Right hindlimb (tissue), 1 donor: ENCODE measurements around the gene CNOT9.

Source experiments
- DNase-seq: peaks from one replicate; pipeline ENCODE4 v3.0.0-alpha.2; 2018

Gene CNOT9

DNA sequence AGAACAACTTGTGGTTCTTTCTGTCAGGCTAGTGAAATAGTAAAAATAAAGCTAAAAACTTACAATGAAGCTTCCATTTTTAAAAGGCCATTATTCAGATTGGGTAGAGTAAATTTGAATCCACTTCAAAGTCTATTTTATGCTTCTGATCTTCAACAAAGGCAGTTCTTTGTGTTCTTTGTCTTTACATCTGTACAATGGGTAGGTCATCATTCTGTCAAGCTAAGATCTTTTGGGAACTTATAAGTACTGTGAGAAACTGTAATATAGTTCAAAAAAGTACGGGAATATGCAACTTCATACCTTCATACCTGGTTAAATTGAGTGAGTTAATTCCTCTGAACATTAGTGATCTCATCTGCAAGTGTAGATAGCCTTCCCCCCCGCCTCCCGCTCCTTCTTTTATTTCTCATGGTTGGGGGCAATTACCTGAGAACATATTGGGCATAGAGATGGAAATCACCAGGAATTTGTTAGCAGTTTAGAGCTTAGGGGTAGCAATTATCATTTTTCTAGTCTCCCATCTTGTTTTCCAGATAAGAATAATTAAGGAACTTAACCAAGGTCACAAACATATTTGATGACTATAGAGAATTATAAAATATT is 9.7 kb downstream of the CNOT9 start:
- no peak for DNase-seq

DNA sequence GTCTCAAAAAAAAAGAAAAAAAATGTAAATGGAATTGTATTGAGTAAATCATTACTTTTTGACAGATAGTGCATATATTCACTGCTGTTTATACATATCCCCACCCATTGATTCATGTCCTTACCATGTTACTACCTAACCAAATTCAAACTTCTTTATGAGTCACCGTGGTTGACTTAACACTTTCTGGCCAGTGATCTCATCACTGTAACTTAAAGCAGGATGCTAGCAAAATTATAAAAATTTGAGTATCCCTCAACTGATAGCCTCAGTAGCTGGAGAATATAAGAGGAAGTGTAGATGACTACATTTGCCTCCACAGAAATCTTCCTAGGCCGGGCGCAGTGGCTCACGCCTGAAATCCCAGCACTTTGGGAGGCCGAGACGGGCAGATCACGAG is 13.4 kb downstream of the CNOT9 start:
- no peak for DNase-seq

DNA sequence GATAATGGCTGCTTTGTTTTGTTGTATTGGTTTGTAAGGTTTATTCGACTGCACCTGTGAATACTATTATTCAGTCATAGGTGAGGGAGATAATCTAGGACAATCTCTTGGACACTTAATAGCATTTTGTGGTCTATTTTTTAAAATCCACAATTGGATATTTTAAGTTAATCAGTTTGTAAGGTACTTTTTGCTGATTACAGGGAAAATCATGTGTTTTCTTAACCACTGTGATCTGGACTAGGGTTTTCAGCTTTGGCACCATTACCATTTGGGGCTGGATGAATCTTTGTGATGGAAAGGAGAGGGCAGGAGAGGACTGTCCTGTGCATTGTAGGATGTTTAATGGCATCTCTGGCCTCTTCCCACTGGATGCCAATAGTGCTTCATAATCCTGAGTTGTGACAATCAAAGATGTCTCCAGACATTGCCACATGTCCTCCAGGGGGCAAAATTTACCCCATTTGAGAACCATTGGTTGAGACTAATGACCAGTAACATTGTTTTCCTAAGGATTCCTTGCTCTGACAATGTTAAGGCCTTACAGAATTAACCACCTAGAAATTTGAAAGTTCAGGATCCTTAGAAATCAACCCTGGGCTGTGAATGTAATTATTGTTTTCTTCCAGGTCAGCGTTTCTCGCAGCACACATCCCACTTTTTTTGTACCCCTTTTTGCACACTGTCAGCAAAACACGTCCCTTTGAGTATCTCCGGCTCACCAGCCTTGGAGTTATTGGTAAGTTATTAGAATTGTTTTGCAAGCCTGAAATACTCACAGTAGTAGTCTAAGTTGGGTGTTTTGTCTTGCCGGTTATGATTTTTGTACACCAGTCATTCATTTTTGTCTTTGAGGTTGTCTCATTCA is 15.6 kb downstream of the CNOT9 start:
- DNase-seq: no peak

DNA sequence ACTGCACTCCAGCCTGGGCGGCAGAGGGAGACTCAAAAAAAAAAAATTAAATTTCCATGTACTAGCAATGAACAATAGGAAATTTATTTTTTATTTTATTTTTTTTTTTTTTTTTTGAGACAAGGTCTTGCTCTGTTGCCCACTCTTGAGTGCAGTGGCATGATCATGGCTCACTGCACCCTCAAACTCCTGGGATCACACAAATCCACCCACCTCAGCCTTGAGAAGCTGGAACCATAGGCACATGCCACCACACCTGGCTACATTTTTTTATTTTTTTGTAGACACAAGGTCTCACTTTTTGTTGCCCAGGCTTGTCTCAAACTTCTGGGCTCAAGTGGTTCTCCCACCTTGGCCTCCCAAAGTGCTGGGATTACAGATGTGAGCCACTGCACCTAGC is 16.9 kb downstream of the CNOT9 start:
- DNase-seq: no peak

DNA sequence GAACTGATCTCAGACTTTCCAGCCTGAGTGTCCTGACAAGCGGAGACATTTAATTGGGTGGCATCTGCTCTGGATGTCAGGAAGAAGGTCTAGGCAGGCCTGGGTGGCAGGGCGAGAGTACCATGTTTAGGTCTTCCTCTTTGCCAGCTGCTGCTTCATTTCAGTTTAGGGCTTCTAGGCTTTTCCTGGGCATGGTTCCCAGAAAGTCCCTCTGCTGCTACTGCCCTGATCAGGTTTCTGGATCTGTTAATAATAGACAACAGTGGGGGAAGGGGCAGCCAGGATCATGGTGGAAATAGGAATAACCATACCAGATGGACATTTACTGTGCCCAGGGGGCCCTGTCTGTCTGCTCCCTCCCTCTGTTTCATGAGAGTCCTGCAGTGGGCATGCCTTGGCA is 36.8 kb downstream of the CNOT9 start:
- DNase-seq: peak; percentile 81

DNA sequence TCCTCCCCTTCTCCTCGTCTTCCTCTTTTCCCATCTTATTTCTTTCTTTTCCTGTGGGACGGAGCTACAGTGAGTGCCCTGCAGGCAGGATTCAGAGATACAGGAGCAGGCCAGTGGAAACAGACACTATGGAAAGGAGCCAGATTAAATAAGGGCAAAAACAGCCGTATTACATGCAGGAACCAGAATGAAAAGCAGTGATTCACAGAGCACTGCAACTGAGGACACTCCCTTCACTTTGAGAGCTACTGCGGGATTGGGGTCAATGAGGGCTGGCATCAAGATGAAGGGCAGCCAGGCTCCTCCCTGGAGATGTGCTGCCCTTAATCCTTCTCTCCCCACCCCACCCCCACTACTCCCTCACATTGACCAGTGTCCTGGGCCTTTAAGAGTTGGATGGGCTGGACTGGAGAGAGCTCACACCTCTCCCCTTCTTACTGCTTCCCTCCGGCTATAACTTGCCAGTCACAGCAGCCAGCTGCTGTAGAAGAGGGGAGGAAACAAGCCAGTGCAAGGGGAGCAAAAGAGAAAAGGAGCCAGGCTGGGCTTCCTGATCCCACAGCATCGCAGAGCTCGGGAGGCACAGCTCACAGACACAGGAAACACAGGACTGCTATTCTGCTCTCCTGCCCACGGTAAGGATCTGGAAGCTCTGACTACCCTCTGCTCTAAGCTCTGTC is 38.9 kb downstream of the CNOT9 start, which contains the start of gene PLCD4:
Gene PLCD4 (plus strand): TSS at position 464 of the 680 bp plus-strand sequence. CDS start 7,841 bp downstream, outside the sequence.
- peak; percentile 77 for DNase-seq

DNA sequence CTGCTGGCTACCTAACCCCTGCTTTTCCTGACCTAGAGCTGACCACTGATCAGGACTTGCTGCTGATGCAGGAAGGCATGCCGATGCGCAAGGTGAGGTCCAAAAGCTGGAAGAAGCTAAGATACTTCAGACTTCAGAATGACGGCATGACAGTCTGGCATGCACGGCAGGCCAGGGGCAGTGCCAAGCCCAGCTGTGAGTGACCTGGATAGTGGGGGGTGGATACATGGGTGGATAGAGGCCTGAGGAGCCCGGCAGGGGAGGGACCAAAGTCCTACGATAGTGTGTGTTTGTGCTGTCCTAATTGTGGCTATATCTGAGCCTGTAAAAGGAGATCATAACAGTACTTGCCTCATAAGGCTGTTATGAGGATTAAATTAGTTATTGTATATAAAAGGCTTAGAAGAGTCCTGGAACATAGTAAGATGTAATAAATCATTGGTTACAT is 47.3 kb downstream of the CNOT9 start:
- DNase-seq: no peak

DNA sequence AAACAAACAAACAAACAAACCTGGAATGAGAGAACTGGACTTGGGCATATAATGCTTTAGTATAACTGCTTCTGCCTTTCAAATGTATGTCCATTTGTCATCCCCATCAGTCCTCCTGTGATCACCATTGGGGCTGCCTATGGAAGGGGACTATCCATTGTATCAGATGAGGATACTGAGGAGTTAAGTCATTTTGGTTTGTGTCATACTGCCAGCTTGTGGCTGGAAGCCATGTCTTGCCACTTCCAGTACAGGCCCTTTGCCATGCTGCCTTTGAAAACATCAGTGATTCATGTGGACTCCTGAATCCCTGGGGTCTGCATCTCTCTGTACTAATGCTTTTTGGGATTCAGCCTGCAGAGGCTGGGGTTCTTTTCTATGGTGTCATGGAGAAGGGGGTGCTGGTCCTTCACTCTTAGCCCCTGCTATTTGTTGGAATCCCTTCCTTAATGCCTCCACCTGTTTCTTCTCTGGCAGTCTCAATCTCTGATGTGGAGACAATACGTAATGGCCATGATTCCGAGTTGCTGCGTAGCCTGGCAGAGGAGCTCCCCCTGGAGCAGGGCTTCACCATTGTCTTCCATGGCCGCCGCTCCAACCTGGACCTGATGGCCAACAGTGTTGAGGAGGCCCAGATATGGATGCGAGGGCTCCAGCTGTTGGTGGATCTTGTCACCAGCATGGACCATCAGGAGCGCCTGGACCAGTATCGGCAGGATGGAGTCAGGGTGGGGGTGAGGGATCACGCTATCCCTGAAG is 49.6 kb downstream of the CNOT9 start:
- DNase-seq: no peak

DNA sequence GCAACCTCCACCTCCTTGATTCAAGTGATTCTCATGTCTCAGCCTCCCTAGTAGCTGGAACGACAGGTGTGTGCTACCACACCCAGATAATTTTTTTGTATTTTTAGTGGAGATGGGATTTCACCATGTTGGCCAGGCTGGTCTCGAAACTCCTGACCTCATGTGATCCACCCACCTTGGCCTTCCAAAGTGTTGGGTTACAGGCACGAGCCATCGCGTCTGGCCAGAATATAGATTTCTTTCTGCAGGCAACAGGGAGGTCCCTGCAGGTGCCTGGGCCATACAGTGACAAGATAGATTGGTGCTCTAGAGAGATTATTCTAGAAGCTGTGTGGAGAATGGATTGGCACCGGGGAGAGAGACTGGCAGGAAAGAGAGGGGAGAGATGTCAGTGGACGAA is 52.4 kb downstream of the CNOT9 start:
- DNase-seq: no peak

DNA sequence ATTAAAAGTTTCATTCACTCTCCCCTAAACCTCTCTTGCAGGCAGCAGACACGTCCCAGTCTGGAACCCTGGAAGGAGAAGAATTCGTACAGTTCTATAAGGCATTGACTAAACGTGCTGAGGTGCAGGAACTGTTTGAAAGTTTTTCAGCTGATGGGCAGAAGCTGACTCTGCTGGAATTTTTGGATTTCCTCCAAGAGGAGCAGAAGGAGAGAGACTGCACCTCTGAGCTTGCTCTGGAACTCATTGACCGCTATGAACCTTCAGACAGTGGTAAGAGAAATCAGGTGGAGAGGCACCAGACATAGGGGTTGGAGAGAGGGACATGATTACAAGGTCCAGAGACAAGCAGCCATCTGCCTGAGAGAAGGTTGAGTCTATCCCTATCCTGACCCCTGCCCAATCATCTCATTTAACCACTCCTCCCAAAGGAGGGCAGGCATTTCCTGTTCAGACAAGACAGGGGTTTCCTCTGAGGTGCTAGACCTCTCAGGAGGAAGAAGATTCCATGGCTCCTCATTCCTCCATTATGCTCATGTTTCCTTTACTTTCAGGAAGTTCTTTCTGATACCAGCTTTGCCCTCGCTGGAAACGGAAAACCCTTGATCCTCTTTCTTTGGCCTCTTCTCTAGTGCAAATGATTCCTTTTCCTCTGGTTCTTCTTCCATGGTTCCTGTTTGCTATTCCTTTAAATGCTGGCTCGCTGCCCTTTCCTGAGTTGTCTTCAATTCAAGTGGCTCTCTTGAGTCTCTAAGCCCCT is 54.1 kb downstream of the CNOT9 start:
- no peak for DNase-seq

DNA sequence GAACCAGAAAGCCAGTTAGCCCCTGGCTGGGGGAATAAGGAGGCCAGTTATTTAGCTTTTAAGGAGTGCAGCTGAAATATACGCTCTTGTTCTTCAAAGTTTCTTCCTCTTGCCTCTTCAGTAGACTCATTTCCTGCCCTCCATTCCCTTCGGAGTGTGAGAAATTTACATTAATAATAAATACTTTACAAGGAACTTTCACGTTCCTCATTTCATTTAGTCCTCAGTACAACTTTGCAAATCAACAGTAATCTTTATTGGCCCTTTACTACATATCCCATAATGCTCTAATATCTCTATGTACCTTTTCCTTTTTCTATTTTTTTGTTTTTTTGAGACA is 54.7 kb downstream of the CNOT9 start:
- DNase-seq: no peak

DNA sequence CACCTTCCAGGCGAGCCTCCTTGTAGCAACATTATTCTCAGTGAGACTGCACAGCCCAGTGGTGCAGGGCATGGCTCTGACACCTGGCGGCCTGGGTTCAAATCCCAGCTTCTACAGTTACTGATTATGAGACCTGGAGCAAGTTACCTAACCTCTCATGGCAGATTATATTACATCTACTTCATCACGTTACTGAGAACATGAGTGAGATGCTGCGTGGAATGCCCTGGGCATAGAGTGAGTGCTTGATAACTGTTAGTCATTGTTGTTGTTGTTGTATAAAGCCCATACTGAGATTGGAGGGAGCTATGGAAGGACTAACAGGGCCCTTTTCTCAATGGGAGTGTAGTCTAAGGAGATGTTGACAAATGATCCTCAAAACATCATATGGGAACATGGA is 57.7 kb downstream of the CNOT9 start:
- no peak for DNase-seq

DNA sequence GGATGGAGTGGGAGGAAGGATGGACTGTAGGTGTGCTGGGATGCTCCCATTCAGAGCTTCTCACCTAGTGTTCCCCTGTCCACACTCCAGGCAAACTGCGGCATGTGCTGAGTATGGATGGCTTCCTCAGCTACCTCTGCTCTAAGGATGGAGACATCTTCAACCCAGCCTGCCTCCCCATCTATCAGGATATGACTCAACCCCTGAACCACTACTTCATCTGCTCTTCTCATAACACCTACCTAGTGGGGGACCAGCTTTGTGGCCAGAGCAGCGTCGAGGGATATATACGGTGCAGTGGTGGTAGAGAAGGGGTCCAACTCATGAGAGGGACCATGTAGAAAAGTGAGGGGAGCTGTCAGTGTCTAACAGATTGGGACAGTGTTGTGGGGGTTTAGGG is 59.3 kb downstream of the CNOT9 start:
- DNase-seq: no peak

DNA sequence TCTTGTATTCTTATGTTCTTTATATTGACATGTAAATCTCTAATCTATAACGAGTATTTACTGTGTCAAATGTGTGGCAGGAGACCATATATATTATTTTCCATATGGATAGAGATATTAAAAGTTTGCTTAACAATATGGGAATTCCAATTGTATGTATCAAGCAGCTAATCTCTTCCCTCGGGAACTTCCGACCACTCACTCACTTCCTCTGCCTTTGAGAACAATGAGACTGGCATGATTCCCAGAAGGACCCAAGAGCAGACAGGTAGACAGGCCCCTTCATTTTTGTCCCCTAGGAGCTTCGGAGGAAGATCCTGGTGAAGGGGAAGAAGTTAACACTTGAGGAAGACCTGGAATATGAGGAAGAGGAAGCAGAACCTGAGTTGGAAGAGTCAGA is 63.2 kb downstream of the CNOT9 start:
- no peak for DNase-seq

DNA sequence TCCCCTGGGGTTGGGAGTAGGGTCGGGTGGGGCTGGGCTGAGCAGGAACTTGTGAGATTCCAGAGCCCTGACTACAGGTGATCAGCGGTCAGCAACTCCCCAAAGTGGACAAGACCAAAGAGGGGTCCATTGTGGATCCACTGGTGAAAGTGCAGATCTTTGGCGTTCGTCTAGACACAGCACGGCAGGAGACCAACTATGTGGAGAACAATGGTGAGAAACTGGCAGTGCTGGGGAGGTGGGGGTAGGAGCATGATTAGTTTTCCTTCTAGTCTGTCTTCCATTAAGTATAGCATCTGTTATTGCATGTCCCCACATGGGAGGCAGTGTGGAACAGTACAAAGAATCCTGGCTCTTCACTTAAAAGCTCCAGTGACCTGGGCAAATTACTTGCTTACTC is 67.1 kb downstream of the CNOT9 start:
- DNase-seq: no peak

DNA sequence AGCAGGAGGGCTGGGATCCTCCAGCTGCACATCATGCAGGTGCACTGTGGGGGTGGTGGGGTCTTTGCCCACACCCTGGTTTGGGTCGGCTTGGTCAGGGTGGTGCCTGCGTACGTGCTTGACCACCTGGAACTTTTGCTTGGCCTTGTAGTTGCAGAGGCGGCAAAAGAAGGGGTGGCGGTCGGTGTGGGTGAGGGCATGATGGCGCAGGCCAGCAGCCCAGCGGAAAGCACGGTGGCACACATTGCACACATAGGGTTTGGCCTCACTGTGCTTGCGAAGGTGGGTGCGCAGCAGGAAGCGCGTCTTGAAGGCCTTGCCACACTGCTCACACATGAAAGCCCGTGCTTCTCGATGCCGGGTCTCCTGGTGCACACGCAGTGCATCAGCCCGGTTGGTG is 69.7 kb downstream of the CNOT9 start:
- DNase-seq: no peak

DNA sequence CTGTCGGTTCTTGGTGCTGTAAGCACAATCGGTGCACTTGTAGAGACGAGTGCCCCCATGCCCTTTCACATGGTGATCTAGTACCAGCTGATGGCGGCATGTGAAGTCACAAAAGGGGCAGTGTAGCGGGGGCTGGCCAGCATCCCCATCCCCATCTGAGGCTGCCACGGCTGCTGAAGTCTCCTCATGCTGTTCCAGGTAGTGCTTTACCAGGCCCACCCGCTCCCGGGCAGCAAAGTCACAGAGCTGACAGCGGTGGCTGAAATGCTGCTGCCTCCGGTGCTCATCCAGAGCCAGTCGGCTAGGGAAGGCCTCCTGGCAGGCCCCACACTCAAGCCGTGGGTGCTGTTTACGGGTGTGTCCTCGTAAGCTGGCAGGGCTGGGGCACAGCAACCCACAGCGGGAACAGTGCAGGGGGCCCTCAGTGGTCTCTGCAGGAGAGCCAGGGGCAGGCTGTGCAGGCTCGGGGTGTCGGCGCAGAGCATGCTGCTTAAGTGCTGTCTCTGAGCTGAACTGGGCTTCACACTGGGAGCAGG is 73.5 kb downstream of the CNOT9 start:
- DNase-seq: no peak

DNA sequence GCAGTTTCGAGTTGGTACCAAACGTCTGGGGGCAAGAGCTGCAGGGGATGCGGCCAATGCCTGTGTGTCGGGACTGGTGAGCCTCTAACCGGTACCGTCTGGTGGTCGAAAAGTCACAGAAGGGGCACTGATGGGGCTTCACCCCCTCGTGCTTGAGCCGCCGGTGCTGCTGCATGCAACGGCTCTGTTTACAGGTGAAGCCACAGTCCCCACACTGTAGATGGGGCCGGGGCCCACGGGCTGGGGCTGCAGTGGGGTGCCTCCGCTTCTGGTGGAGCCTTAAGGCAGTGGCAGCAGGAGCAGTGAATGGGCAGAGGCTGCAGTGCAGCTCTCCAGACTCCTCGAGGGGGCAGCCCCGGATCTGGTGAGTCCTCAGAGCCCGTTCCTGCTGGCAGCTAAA is 74.1 kb downstream of the CNOT9 start:
- no peak for DNase-seq

DNA sequence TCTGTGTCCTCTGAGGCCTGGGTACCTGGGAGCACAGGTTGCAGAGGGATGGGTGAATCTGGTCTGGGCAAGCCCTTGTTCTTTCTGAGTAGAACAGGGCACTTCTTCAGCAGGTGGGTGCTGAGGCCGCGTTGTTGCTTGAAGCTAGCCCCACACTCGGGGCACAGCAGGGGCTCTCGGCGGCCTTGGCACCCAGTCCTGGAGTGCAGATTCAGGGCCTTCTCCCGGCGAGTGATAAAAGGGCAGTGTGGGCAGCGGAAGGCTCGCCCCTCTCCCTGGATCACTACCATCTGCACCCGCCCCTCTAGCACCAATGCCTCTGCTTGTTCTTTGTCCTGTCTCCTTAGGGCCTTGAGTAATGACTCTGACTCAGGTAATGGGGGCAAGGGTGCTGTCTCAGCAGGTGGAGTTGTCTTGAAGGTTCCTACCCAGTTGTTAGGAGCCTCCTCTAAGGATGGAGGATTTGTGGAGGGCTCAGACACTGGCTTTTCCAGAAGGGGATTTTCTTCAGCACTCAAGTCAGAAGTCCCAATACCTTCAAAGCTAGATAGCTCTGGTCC is 75.2 kb downstream of the CNOT9 start:
- no peak for DNase-seq

DNA sequence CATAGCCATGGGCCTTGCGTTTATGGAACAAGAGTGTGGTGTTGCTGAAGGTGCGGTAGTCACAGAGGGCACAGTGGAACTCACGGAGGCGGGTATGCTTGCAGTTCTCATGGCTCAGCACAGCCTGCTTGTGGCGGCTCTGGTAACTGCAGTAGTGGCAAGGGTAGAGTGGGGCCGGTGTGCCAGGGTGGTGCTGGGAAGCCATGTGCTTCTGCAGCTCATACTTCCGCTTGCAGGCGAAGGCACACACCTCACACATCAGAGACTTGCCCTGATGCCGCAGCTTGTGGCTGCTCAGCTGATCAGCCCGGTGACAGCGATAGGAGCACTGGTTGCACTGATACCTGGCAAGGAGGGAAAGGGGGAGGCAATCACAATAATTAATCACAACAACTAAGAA is 76.1 kb downstream of the CNOT9 start:
- DNase-seq: no peak

DNA sequence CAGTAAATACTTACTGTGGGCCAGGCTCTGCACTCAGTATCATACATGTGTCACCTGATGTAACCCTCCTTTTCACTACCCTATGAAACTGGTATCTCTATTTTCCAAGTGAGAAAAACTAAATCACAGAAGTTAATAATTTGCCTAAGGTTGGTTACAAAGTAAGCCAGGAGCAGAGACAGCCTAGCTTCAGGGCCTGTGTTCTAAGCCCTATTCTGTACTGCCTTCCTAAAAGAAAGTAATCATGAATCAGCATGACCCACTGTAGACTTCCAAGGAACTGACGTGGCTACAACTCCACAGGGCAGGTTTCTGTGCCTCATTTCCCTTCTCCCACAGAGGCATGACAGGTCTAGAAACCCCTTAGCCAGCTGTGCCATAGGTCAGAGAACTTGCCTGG is 76.5 kb downstream of the CNOT9 start:
- DNase-seq: no peak
